Measurements from ENCODE around the gene LENG1. TPM values are rescaled to one million over a fixed set of nuclear protein-coding genes. Genes with fewer than 3 reads are reported as not detected.

The LENG1 gene
- total and polyA plus RNA-seq, 9 of the 15 experiments (the other 6 are each of a cell fraction or from before 2014, with no cell fraction given): 0.30 to 10.5 (median 4.7) TPM

- no peak for TF ChIP-seq CUX1 (CRISPR knock-in tag; IDR thresholded peaks at IDR 0.05)
- 0 out of 2 replicates have a peak, but pooled peaks have one; percentile 65 for TF ChIP-seq HDAC2 (IDR thresholded peaks at IDR 0.05)
- TF ChIP-seq HDAC1 (IDR thresholded peaks at IDR 0.05): peak in 1 of 2 experiments; percentile 98; a peak in 2 of 4 replicates
- TF ChIP-seq ZNF217 (CRISPR knock-in tag; IDR thresholded peaks at IDR 0.05): no peak
- peak; percentile 92 for TF ChIP-seq VEZF1 (CRISPR knock-in tag; IDR thresholded peaks at IDR 0.05)
- TF ChIP-seq CTBP1 (IDR thresholded peaks at IDR 0.05; ENCODE audit: borderline replicate concordance): no peak
- TF ChIP-seq SMC3 (conservative IDR thresholded peaks at IDR 0.05; ENCODE audit: insufficient read depth, low read depth, low read length): no peak
- TF ChIP-seq MYC (IDR thresholded peaks at IDR 0.05; ENCODE audit: low read depth, low read length): peak; percentile 48; the same call in 1 of the 2 replicates
- TF ChIP-seq MYC (CRISPR knock-in tag; IDR thresholded peaks at IDR 0.05; ENCODE audit: borderline replicate concordance, low read depth): no peak
- TF ChIP-seq NKRF (IDR thresholded peaks at IDR 0.05; ENCODE audit: borderline replicate concordance): peak; percentile 98
- TF ChIP-seq UBTF (IDR thresholded peaks at IDR 0.05; ENCODE audit: borderline replicate concordance in 1 of 2, low read depth in 2 of 2, low read length in 2 of 2): 0 out of 4 replicates have a peak, but pooled peaks of 1 of the 2 experiments have one; percentile 26
- no peak for TF ChIP-seq ZKSCAN3 (CRISPR knock-in tag; IDR thresholded peaks at IDR 0.05)
- TF ChIP-seq ETS1 (conservative IDR thresholded peaks at IDR 0.05; ENCODE audit: control insufficient read depth, low read depth, low read length): peak; percentile 78; the same call in 1 of the 2 replicates
- TF ChIP-seq NRF1 (conservative IDR thresholded peaks at IDR 0.05 in 1 of 2, IDR thresholded peaks at IDR 0.05 in 1 of 2): peak; percentile 51 to 56; a peak in 3 of 4 replicates
Measured at GRCh38 chr19:54162241-54162805, 2.8 kb upstream of the LENG1 start (continued).

All from K562 (cell line).